DMS 273 (cell line): ENCODE measurements around the gene CARNS1.
"Not testable (repeated sequence)": the region's sequence is repeated elsewhere in the genome, so short reads cannot be mapped to it uniquely, and the experiment has no call there.

ENCODE experiments used
- DNase-seq: peaks from one replicate; lab custom pipeline; 2025; ENCODE audit not compliant: unreplicated experiment; lab: John Stamatoyannopoulos, UW

CARNS1 gene

DNA sequence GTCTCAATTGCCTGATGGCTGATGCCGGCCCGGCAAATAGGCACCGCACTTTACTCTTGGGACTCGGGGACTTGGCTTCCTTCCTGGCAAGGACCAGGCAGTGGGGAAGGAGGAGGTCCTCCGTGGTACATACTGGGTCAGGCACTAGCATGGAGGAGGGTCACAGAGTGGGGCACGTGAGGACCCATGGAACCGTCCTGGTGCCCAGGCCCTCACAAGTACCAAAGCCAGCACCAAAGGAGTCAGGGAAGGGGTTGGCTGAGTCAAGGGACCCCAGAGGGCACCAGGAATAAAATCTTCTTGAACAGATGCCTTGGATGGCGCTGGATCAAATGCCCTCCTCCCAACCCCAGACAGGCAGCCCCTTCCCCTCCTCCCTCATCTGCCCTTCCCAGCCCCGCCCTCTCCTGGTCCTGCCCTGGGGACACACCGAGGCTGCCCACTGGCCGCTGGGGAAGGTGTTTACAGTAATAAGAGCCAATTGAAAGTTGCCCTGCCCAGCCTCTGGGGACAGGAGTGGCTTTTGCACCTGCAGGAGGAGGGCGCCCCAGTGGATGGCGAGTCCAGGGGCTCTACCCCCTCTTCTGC, 5.6 kb upstream of the CARNS1 start:
- DNase-seq: peak; percentile 36

DNA sequence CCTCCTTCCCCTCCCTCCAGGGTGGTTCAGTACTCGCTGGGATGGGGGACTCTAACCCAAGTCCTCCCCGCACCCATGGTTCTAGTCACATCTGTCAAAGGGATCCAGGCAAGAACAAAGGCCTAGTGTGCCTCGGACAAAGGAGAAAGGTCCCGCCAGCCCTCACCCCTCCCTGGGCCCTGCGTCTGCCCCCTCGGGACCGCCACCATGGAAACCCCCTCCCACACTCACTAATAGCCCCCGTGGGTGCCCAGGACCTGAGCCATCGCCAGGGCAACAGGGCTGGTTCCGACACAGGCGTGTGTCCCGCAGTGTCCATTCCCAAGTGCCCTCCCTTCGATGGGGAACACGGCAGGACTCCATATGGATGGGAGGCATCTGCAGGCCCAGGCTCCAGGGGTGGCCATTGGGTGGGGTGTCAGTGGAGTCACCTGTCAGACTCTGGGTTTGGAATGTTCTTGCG, 5.1 kb upstream of the CARNS1 start:
- no peak for DNase-seq

DNA sequence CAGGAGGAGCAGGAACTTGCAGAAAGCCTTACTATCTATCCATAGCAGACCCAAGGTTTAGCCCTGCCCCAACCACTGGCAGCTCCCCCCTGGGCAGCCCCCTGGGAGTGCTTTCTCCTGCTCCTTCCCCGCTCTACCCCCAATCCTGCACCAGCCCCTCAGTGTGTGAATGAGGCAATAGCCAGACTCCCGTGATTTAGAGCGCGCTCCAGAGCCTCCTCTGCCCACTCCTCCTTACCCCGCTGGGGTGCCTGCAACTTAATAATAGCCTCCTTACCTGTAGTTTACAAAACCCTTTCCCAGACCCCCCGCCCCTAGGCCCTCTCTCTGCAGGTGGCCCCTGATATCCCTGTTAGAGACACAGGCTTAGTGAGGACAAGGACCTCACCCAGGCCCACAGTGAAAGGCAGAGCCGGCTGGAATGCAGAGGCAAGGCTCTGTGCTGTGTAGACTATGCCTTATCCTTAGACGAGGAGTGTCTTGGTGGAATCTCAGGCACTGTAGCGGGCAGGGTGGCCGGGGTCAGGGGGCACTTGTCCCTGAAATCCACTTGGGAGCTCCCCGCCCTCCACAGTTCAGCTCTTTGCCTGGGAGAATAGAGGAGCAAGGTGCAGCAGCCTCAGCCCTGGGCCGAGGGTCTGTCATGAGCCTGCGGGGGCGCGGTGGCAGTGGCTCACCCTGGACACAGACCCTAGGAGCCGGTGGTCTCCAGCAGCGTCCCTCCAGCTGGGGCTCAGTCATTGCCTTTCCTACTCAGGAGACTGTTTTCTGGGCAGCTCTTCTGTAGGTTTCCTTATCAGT, 4.3 kb upstream of the CARNS1 start:
- no peak for DNase-seq

DNA sequence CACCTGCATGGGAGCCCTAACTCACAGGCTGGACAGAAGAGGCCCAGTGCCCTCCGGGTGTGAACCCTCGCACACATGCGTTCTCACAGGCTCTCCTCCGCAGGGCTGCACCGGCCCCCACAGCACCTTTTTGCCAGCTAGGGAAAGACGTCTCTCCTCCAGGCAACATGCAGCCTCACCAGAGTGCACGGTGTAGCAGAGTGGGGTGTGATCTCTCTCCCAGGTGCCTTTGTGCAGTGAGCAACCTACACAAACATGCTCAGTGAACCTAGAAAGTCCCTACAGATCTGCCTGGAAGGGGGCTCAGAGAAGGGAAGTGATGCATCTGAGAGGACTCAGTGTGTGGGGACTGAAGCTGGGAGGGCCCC, 3.7 kb upstream of the CARNS1 start:
- DNase-seq: no peak

DNA sequence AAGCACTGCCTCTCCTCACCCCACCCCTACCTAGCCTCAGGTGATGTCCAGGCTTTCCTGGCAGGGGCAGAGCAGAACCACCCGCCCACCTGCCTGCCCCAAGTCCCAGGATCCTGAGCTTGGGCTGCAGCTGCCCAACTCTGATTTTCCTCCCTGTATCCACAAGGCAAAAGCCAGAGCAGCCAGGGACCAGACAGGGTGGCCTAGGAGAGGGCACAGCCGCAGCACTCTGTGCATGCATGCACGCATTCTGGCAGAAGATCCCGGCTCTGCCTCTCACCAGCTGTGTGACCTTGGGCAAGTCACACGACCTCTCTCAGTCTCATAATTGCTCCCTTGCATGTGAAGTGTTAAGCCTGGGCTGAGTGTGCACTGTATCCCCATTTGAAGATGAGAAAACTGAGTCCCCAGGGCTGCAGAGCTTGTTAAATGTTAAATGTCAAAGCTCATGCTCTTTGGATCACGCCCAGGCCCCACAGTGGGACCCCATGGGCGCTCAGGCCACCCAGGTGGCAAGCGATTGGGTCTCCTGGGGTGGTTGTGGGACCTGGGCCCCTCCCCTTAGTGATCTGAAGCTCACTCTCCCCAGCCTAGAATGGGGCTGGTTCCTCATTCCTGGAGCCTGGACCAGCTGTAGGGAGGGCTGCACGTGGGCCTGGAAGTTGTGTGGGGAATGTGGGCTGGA, 2.8 kb upstream of the CARNS1 start:
- DNase-seq: no peak

DNA sequence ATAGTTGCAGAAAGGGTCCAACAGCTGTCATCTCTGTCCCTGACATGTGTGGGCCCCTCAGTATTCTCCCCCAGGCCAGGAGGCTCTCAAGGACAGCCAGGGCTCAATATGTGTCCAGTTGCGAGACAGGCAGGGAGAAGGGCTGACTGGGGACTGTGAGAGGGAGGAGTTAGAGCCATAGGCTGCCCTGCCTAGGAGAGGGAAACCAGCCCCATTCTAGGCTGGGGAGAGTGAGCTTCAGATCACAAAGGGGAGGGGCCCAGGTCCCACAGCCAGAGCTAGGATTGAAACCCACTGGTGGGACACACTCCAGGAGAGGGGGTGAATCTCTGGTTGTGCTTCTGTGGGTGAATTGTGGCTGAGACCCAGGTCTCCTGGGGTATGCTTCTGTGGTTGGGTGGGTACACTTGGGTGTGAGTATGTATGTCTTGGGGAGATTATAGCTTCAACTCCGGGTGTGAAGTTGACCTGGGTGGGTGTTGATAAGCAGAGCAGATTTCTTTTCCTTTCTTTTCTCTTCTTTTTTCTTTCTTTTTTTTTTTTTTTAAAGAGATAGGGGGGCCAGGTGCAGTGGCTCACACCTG, 2.1 kb upstream of the CARNS1 start:
- no peak for DNase-seq

DNA sequence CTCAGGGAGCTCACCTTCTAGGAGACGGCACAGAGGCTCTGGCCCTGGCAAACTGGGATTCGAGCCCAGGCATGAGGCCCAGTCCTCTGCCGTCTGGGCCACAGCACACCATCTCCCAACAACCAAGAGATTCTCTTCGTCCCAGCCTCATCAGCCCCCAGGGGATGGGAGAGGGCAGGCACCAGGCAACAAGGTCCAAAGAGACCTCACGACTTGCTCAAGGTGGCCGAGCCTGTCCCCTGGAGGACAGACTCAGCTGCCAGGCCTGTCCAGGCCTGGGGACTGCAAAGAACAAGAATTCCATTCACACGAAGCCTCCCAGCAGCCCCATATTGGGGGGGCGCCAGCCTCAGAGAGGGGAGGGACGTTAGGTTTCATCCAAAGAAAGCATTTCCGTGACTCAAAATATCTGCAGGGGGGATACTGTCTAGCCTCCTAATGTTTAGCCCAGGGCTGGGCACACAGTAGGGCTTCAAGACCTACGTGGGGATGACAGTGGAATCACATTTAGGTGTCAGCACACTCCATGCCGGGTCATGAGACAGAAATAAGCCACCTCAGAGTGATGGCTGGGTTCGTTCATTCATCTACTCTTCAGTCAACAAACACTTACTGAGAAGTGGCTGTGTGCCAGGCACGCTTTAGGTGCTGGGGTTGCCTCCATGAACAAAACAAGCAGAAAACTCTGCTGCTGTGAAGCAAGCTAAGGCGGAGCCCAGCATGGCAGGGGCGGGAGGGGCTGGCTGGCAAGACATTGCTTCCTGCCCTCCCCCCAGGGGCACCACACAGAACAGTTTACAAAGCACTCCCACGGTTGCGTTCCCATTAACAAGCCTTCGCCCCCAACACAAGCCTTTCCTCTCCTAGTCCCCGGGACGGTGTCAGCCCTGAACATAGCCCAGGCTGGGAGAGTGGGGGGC, 1.2 kb downstream of the CARNS1 start:
- peak; percentile 66 for DNase-seq

DNA sequence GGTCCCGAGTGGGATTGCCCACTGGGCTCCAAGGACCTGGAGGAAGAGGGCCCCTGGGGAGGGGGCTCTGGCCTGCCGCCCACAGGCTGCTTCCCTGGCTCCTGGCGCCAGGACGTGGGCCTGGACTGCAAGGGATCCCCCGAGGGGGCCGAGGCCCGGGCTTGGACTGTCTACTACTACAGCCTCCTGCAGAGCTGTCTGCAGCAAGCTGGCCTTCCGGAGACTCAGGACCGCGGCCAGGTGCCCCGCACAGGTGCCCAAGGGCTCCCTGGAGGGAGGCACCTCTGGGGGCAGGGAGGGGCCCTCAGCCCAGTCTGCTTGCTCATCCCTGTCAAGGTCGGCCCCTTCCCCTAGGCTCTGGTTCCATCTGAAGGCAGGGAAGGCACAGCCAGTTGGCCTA, 1.9 kb downstream of the CARNS1 start:
- no peak for DNase-seq

DNA sequence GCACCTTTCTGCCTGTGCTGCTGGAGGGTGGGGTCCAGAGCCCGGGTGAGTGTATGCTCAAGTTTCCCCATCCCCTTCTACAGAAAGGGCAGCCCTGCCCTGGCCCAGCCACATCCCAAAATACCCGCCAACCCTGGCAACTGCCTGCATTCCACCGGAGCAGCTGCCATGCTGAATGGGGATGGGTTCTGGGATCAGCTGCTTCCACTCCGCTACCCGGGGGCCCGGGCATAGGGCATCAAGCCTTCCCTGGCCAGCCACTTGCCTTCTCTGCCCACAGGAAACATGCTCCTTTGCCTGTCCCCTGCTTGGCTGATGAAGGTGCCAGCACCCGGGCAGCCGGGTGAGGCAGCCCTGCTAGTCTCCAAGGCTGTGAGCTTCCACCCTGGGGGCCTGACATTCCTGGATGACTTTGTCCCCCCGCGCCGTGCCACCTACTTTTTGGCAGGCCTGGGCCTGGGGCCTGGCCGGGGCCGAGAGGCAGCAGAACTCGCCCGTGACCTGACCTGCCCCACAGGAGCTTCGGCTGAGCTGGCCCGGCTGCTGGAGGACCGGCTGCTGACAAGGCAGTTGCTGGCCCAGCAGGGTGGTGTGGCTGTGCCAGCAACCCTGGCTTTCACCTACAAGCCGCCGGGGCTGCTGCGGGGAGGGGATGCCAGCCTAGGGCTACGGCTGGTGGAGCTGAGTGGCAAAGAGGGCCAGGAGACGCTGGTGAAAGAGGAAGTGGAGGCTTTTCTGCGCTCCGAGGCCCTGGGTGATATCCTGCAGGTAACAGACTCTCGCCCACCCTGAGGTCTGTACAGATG, 3.2 kb downstream of the CARNS1 start:
- peak; percentile 82 for DNase-seq

DNA sequence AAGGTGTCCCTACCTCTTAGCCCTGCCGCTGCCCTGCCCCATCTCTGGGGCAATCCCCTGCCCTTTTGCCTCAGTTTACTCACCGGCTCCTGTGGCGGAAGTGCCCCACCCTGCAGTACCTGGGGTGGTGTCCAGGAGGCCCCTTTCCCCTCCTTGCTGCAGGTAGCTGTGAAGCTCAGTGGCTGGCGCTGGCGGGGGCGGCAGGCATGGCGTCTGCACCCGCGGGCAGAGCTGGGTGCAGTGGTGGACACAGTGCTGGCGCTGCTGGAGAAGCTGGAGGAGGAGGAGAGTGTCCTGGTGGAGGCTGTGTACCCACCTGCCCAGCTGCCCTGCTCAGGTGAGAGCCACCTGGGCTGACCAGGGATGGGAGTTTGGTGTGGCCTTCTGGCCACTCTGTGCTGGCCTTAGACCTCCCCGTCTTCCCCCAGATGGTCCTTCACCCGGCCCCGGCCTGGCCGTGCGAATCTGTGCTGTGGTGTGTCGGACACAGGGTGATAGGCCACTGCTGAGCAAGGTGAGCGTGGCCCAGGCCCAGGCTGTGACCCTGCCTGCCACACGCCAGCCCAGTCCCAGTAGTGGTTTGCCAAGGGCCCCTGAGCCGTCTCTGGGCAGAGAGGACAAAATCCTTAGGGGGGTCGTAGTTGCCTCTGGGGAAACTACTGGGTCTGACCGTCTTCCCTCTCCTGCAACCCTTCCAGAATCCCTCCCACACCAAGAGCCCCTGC, 4.0 kb downstream of the CARNS1 start:
- DNase-seq: no peak

DNA sequence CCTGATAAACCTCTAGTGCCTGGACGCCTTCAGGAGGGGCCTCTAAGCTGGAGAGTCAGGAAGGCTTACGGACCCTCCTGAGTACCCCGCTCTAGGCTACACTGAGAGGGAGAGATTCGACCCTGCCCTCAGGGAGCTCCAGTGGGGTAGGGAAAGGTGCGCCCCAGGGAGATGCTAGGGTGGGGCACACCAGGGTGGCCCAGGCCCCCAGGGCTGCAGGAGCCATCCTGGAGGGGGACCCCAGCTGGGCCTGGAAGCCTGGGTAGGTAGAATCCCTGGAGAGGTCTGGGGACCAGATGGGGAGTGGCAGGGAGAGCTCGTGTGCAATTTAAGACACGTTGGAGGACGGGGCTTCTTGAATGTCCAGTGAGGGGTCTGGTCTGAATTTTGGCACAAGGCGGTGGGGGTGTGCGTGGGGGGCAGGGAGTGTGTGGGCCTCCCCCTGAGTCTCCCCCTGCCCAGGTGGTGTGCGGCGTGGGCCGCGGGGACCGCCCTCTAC, 4.7 kb downstream of the CARNS1 start:
- peak; percentile 53 for DNase-seq

DNA sequence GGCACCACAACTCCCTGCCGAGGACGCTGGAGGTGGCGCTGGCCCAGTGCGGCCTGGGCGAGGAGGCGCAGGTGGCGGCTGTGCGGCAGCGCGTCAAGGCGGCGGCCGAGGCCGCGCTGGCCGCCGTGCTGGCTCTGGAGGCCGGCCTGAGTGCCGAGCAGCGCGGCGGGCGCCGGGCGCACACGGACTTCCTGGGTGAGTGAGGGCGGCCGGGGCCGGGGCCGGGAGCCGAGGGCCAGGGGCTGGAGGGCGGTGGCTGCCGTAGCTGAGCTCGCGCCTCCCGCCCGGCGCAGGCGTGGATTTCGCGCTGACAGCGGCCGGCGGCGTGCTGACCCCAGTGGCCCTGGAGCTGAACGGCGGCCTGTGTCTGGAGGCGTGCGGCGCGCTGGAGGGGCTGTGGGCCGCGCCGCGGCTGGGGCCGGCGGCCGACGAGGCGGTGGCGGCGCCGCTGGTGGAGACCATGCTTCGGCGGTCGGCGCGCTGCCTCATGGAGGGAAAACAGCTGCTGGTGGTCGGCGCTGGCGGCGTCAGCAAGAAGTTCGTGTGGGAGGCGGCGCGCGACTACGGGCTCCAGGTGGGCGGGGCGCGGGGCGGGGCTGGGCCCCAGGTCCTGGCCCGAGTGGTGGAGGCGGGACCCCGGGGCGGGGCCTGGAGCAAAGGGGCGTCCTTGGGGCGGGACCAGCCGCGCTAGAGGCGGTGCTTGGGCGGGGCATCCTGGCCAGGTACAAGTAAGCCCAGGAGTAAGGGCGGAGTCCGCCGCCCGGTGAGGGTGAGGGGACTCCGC, 5.4 kb downstream of the CARNS1 start:
- DNase-seq: peak; percentile 93

DNA sequence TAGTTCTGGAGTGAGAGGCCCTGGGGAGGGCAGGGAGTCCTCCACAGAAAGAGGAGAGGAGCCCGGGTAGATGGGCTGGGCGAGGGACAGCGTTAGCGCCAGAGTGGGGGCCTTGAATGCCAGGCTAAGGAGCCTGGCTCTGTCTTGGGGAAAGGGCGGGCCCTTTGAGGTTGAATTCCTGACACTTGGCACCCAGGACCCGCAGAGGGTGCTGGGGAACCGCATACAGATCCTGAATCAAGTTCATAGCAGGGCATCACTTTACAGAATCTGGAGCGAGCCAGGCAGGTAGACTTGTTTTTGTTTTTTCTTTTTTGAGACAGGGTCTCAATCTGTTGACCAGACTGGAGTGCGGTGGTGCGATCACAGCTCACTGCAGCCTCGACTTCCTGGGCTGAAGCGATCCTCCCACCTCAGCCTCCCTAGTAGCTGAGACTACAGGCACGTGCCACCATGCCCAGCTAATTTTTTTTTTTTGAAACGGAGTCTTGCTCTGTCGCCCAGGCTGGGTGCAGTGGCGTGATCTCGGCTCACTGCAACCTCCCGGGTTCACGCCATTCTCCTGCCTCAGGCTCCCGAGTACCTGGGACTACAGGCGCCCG, 6.1 kb downstream of the CARNS1 start:
- peak; percentile 58 for DNase-seq

DNA sequence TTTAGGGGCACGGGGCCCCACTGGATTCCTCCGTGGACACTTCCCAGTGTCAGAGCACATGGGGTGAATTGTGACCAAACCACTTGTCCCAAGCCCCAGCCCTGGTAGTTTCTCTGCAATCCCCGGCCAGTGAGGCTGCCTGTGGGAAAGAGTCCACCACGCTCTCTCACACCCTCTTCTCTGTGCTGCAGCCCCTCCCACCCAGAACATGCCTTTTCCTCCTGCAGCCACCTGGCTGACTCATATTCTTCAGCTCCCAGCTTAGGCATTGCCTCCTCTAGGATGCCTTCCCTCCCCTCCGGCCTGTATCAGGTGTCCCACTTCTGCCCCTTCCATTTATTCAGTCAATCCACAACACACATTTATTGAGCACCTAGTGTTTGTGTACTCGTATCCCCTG, 7.4 kb downstream of the CARNS1 start:
- peak; percentile 43 for DNase-seq

DNA sequence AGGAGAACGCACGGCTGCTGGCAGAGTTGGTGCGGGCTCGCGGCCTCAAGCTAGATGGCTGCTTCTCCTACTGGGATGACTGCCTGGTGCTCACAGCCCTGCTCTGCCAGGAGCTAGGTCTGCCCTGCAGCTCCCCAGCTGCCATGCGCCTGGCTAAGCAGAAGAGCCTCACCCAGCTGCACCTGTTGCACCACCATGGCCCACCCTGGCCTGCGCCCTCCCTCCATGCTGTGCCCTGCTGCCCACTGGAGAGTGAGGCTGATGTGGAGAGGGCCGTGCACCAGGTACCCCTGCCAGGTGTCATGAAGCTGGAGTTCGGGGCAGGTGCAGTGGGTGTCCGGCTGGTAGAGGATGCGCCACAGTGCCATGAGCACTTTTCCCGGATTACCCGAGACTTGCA, 8.0 kb downstream of the CARNS1 start:
- no peak for DNase-seq

DNA sequence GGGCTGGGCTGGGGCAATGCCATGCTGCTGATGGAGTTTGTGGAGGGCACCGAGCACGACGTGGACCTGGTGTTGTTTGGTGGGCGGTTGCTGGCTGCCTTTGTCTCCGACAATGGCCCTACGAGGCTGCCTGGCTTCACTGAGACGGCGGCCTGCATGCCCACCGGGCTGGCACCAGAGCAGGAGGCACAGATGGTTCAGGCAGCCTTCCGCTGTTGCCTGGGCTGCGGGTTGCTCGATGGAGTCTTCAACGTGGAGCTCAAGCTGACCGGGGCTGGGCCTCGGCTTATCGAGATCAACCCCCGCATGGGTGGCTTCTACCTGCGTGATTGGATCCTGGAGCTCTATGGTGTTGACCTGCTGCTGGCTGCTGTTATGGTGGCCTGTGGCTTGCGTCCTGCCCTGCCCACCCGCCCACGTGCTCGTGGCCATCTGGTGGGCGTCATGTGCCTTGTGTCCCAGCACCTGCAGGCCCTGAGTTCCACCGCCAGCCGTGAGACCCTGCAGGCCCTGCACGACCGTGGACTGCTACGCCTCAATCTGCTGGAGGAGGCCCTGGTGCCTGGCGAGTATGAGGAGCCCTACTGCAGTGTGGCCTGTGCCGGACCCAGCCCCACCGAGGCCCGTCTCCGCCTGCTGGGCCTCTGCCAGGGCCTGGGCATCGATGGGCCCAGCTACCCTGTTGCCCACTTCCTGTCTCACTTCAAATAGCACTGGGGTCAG, 8.6 kb downstream of the CARNS1 start:
- no peak for DNase-seq

DNA sequence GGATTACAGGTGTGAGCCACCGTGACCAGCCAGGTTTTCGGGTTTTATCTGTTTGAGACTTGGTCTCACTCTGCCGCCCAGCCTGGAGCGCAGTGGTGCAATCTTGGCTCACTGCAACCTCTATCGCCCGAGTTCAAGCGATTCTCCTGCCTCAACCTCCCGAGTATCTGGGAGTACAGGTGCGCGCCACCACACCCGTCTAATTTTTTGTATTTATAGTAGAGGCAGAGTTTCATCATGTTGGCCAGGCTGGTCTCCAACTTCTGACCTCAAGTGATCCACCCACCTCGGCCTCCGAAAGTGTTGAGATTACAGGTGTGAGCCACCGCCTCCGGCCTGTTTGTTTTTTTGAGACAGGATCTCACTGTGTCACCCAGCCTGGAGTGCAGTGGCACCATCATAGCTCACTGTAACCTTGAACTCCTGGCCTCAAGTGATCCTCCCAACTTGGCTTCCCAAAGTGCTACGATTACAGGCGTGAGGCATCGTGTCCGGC, 11.9 kb downstream of the CARNS1 start:
- DNase-seq: not testable (repeated sequence)
